HG02610 (cell line): ENCODE measurements around the gene VSIG10L.

ENCODE experiments used
- ATAC-seq: cut with Tn5 transposase; IDR thresholded peaks from one replicate; pipeline ENCODE4 v1.9.1; 2021; ENCODE audit warnings: mild to moderate bottlenecking, moderate library complexity; ENCODE audit not compliant: unreplicated experiment

Gene VSIG10L

DNA sequence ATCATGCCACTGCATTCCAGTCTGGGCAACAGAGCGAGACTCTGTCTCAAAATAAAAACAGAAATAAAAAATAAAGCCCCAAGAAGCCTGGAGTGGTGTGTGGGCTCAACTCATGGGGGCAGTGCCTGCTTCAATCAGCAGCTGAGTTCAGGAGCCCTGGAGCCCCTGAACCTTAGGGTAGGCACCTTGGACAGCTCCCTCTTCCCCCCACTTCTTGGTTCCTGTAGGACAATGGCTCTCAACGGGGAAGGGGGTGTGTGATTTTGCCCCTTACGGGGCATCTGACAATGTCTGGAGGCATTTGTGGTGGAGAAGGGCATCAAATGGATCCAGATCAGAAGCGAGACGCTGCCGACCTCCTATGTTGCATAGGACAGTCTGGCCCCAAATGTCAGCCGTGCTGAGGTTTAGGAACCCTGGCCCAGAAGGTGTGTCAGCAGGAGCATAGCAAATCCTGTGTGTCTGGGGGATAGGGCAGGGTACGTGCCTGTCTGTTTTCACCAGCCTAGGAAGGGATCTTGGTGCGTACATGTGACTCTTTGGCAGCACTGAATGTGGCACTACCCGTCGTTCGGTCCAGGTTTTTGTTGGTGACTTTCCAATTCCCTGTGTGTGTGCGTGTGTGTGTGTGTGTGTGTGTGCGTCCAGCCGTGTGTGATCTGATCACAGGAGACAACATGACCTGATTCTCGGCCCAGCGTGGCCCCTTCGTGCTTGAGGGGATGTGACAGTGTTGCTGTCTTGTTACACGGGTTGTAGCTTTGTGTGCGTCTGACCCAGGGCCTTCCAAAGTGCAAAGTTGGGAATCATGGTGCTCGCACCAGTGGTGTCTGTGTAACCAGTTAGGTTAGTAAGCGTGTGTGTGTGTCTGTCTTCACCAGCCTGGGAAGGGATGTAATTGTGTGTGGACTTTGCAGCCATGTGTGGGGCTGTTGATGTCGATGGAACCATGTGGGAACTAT is 23.0 kb downstream of the VSIG10L start:
- ATAC-seq: no peak

GRCh38 chr19:51317968-51318367 is 24.0 kb downstream of the VSIG10L start:
- ATAC-seq: no peak

DNA sequence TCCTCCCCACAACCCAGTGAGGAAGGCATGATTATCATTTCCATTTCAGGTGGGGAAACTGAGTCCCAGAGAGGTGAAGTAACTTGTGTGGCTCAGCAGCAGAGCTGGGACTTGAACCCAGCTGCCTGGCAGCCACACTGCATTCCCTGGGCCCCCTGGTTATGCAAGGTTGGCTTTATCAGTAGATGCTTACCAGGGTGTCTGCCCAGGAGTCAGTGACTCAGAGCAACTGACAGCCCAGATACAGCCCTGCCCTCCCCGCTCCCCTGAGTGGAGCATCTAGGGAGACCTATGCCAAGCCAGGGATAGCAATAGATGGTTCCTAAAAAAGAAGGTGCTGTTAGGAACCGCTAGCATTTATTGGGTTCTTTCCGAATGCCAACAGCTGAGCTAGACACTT is 24.6 kb downstream of the VSIG10L start:
- ATAC-seq: no peak

- ATAC-seq: no peak
Measured at GRCh38 chr19:51316688-51317087, 25.3 kb downstream of the VSIG10L start.

- ATAC-seq: no peak
Measured at GRCh38 chr19:51311351-51312257, 30.3 kb downstream of the VSIG10L start, which contains the start of gene IGLON5. IGLON5 (plus strand) TSS chr19:51311644; CDS start chr19:51311848, 204 bp downstream.

DNA sequence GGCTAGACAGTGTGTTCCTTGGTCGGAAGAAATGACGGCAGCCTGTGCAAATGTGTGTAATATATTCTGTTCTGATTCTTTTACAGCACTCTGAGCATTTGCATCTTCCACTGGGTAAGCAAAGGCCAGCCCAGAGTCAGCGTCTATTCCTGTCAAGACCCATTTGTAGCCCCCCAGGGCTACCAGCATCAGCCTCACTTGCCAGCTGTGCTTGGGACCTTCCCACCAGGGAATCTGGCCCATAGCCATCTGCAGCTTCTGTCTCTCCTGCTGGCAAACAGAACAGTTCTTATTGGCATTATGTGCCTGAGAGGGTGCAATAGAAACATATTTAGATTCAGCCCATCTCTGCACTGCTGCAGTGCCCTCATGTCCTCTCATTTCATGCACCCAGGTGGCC is 36.5 kb downstream of the VSIG10L start:
- ATAC-seq: no peak

- no peak for ATAC-seq
Measured at GRCh38 chr19:51301266-51301665, 40.7 kb downstream of the VSIG10L start.

- ATAC-seq: no peak
Measured at GRCh38 chr19:51297406-51297805, 44.5 kb downstream of the VSIG10L start.

DNA sequence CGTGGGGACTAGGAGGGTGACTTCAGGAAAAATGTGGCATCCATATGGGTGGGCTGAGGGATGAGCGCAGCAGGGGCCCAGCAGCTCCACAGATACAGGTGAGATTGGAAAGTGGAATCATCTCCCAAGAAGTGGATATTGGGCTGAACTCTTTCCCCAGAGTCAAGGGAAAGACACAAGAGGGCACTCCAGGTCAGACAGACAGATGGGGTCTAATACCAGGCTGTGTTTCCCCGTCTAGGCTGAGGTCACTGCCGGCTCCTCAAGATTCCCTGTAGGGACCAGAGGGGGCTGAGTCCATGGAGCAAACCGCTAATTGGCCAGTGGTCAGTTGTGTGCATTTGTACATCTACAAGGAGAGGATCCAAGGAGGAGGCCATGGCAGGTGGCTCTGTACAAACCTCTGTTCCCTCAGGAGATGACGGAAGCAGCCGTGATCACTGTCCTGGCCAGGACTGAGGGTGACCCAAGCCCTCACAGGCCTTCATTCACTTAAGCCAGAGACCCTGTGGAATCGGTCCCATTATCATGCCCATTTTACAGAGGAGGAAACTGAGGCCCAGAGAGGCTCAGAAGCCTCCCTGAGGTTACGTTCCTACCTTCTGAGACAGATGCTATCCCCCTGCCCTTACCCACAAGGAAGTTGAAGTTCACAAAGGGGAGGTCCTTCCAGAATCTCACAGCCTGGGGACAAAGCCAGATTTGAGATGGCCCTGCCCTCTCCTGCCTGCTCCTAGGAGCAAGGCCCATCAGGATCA is 45.4 kb downstream of the VSIG10L start:
- ATAC-seq: no peak

DNA sequence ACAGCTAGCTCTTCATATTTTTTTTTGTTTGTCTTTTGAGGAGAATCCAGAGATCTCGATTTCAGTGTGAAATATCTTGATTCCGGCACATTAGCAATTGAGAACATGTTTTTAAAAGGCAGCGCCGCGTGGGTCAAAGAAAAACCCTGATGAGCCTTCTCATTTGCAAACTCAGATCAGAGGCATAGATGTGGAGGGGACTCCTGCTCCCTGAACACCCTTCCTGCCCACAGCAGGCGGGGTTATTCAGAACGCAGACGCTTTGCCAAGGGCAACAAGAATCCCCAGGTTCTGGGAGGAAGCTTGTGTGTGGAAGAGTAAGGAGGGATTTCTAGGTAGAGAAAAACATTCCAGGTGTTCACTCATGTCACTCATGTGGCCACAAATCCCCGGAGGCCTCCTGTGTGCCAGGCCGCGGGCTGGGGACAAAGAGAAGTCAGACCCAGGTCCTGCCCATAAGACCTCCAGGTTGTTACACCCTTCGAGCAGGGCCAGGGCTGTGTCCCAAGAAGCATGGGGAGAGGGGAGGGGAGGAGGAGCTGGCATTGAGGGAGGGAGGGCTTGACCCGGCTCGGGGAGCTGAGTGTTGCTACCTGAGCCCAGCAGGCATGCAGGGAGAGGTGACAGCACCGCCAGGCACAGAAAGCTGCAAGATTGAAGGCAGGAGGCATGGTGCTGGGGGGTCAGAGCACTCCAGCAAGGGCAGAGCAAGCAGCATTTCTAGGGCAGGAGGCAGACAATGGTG is 46.4 kb downstream of the VSIG10L start:
- no peak for ATAC-seq

GRCh38 chr19:51294977-51295375 is 47.0 kb downstream of the VSIG10L start:
- no peak for ATAC-seq

DNA sequence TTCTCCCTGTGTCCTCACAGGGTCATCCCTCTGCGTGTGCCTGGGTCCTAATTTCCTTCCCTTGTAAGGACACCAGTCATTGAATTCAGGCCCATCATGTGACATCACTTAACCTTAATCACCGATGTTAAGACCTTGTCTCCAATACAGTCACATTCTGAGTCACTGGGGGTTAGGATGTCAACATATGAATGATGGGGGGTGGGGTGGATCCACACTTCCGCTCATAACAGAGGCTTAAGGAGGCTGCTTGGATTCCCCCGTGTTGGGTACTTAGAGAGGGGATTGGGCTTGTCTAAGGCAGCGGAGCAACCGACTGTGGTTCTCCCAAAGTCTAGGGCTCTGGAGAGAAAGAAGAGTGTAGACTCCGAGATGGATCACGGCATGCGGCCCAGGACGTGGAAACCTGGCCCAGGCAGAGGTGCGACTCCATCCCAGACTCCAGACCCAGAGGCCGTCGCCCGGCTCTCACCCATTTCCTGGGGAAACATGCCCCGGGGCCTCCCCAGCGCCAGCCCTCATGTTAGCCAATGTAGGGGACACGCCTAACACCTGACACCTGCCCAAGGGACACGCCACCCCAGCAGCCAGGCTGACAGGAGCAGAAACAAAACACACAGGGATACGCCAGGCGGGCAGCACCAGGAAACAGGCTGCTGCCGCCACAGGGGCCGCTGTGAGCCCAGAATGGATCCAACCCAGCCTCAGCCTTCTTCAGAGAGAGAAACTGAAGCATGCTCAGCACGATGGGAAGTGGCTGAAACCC is 47.5 kb downstream of the VSIG10L start:
- ATAC-seq: no peak

DNA sequence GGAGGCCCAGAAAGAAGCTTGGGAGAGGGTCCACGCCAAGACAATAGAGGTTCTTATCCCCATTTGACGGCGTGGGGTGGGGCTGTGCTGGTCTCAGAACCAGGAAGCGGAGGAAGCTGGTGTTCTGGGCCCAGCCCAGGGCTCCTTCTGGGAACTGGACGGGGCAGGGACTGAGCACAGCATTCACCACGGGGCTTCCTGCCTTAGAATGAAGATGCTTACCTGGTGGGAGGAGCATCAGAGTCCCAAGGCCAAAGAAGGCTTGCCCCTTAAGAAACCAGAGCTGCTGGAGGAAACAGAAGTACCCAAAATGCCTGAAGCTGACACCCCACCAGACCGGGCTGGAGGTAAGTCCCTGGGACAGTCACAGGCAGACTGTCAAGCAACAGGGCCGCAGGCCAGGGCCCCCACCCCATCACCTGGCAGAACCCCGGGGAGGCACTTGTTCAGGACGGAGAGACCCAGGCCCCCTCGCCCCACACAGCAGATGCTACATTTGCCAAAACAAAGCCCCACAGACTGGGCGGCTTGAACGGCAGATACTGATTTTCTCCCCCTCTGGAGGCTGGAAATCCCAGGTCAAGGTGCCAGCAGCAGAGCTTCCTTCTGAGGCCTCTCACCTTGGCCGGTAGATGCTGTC is 48.2 kb downstream of the VSIG10L start:
- no peak for ATAC-seq

GRCh38 chr19:51292971-51293370 is 49.0 kb downstream of the VSIG10L start:
- no peak for ATAC-seq

DNA sequence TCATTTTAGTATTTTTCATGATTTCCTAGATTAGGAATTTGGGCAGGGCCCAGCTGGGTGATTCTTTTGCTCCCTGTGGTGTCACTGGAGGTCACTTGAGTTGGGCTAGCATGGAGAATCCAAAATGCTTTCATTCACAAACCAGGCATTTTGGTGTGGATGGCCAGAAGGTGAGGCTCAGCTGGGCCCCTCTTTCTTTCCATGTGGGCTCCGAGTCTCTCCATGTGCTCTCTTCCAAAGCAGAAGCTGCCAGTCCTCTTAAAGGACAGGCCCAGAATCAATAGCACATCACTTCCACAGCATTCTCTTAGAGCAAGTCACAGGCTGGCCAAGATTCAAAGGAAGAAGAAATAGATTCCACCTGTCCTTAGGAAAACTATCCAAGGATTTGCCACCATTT is 52.3 kb downstream of the VSIG10L start:
- no peak for ATAC-seq

DNA sequence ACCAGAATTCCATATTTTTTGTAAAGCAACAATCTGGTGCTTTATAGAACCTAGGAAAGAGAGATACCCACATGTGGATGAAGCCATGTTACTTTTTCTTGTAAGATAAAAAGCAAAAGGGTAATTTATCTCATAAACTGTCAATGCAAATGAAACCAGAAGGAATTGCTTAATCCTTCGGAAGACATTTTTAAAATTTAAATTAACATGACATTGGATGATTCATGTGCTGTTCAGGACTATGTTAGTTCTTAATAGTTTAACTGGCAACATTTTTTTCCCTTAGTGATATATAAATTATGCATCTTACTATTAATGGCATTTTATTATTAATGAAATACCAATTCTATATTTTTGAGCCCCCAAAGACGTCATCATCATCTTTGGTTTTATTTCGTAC is 56.3 kb downstream of the VSIG10L start:
- ATAC-seq: no peak

GRCh38 chr19:51282335-51282734 is 59.6 kb downstream of the VSIG10L start:
- no peak for ATAC-seq
